ENCODE measurements around the gene FHAD1. TPM values are rescaled to one million over a fixed set of nuclear protein-coding genes. Genes with fewer than 3 reads are reported as not detected.

Gene FHAD1
- total RNA-seq, 1 experiment from 2014 or later = 0.83 TPM

- Histone ChIP-seq H3K4me3 (ENCODE audit: insufficient read depth, low read depth, low read length) (no peak overlapping the region), H3K36me3 (replicated peaks; ENCODE audit: control insufficient read depth, insufficient read depth, low read length) (no peaks in the 10 kb centered on the region), H3K27me3 (ENCODE audit: control insufficient read depth, insufficient read depth, low read length) (no peaks in the 10 kb centered on the region; the same call in 1 of the 2 replicates)
- no peak for DNase-seq
Observed at GRCh38 chr1:15349133-15349532, 102.1 kb downstream of the FHAD1 start.

DNA sequence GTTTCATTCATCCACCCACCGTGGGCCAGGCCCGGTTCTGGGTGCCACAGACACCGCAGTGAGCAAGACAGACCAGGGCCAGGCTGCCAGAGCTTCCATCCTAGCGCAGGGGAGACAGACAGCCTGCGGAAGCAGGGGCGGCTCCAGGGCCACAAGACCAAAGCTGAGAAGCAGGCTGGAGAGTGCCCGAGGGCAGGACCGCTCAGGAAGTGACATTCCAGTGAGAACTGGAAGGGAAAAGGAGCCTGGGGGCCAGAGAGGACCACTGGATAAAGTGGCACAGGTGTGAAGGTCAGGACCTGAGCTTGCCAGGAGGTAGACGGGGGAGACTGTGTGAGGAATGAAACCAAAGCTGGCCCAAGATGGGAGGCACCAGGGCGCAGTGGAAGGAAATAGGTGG is 103.1 kb downstream of the FHAD1 start:
- Histone ChIP-seq H3K27me3 (ENCODE audit: control insufficient read depth, insufficient read depth, low read length) (no peaks in the 10 kb centered on the region), H3K4me3 (ENCODE audit: insufficient read depth, low read depth, low read length) (no peak overlapping the region), H3K36me3 (replicated peaks; ENCODE audit: control insufficient read depth, insufficient read depth, low read length) (no peaks in the 10 kb centered on the region)
- DNase-seq = no peak

GRCh38 chr1:15350551-15351200 is 103.7 kb downstream of the FHAD1 start:
- H3K4me3 ChIP-seq (ENCODE audit: insufficient read depth, low read depth, low read length) = no peak overlapping the region
- H3K27me3 ChIP-seq (ENCODE audit: control insufficient read depth, insufficient read depth, low read length) = no peaks in the 10 kb centered on the region
- no peaks in the 10 kb centered on the region for H3K36me3 ChIP-seq (replicated peaks; ENCODE audit: control insufficient read depth, insufficient read depth, low read length)
- no peak for DNase-seq

GRCh38 chr1:15351310-15351709 is 104.3 kb downstream of the FHAD1 start:
- DNase-seq = no peak
- Histone ChIP-seq H3K27me3 (ENCODE audit: control insufficient read depth, insufficient read depth, low read length) (no peaks in the 10 kb centered on the region), H3K36me3 (replicated peaks; ENCODE audit: control insufficient read depth, insufficient read depth, low read length) (no peaks in the 10 kb centered on the region), H3K4me3 (ENCODE audit: insufficient read depth, low read depth, low read length) (no peak overlapping the region)

- Histone ChIP-seq H3K36me3 (replicated peaks; ENCODE audit: control insufficient read depth, insufficient read depth, low read length) (no peaks in the 10 kb centered on the region), H3K27me3 (ENCODE audit: control insufficient read depth, insufficient read depth, low read length) (no peaks in the 10 kb centered on the region), H3K4me3 (ENCODE audit: insufficient read depth, low read depth, low read length) (no peak overlapping the region)
- DNase-seq = no peak
Observed at GRCh38 chr1:15352128-15352957, 105.3 kb downstream of the FHAD1 start.

- DNase-seq = no peak
- H3K27me3 ChIP-seq (ENCODE audit: control insufficient read depth, insufficient read depth, low read length) = no peaks in the 10 kb centered on the region
- H3K4me3 ChIP-seq (ENCODE audit: insufficient read depth, low read depth, low read length) = no peak overlapping the region
- no peaks in the 10 kb centered on the region for H3K36me3 ChIP-seq (replicated peaks; ENCODE audit: control insufficient read depth, insufficient read depth, low read length)
Observed at GRCh38 chr1:15353839-15354579, 107.0 kb downstream of the FHAD1 start.

- H3K36me3 ChIP-seq (replicated peaks; ENCODE audit: control insufficient read depth, insufficient read depth, low read length) = no peaks in the 10 kb centered on the region
- no peak for DNase-seq
Observed at GRCh38 chr1:15354580-15354965, 107.5 kb downstream of the FHAD1 start.

GRCh38 chr1:15355968-15356625 is 109.1 kb downstream of the FHAD1 start:
- no peak for DNase-seq
- no peak overlapping the region for H3K4me3 ChIP-seq (ENCODE audit: insufficient read depth, low read depth, low read length)
- no peaks in the 10 kb centered on the region for H3K36me3 ChIP-seq (replicated peaks; ENCODE audit: control insufficient read depth, insufficient read depth, low read length)
- no peaks in the 10 kb centered on the region for H3K27me3 ChIP-seq (ENCODE audit: control insufficient read depth, insufficient read depth, low read length)

More at GRCh38 chr1:15354580-15354965, 107.5 kb downstream of the FHAD1 start:
- Histone ChIP-seq H3K27me3 (ENCODE audit: control insufficient read depth, insufficient read depth, low read length) (no peaks in the 10 kb centered on the region), H3K4me3 (ENCODE audit: insufficient read depth, low read depth, low read length) (no peak overlapping the region)

GRCh38 chr1:15357612-15358207 is 110.7 kb downstream of the FHAD1 start:
- Histone ChIP-seq H3K36me3 (replicated peaks; ENCODE audit: control insufficient read depth, insufficient read depth, low read length) (no peaks in the 10 kb centered on the region), H3K27me3 (ENCODE audit: control insufficient read depth, insufficient read depth, low read length) (no peaks in the 10 kb centered on the region; the same call in 1 of the 2 replicates), H3K4me3 (ENCODE audit: insufficient read depth, low read depth, low read length) (no peak overlapping the region)
- DNase-seq = no peak

DNA sequence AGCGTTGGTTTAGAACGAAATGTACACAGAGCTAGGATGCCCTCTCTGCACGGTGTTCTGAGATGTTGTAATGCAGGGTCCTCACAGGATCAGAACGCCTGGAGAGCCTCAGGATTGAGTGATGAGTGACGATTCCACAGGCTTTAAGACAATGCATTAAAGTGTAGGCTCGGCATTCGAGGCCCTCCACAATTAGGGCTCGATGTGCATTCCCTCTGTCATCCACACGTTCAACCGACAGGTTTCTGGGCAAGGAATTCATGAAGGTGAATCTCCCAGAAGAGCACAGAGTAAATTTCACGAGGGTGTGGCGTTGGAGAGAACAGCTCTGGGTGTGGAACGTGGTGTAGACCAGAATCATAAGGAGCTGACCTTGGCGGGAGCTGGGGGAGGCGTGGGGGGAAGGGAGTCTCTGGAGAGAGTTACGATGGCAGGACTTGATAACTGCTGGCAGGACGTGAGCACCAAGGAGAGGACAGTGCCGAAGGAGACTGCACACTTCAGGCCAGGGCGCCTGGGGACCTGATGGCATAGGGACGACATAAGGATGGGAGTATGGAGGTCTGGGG is 111.6 kb downstream of the FHAD1 start:
- no peak for DNase-seq
- H3K27me3 ChIP-seq (ENCODE audit: control insufficient read depth, insufficient read depth, low read length) = no peaks in the 10 kb centered on the region; the same call in 1 of the 2 replicates
- H3K4me3 ChIP-seq (ENCODE audit: insufficient read depth, low read depth, low read length) = no peak overlapping the region
- H3K36me3 ChIP-seq (replicated peaks; ENCODE audit: control insufficient read depth, insufficient read depth, low read length) = no peaks in the 10 kb centered on the region

DNA sequence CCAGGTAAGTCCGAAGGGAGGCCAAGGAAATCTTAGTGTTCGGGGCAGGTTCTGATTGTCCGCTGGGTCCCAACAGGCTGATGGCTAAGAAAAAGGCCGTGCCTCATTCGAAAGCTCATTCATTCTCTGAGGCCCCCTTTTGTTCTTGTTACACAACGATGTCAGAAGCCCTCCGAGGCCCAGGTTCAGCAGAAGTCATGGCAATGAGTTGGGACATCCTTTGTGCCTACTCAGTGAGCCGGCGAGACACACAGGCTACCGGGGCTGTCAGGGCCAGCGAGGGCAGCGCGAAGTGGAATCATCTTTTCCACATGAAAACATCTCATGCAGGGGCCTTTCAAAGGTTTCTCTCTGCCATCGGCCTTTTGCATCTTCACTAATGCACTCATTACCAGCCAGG is 113.7 kb downstream of the FHAD1 start:
- H3K36me3 ChIP-seq (replicated peaks; ENCODE audit: control insufficient read depth, insufficient read depth, low read length) = no peaks in the 10 kb centered on the region
- no peak overlapping the region for H3K4me3 ChIP-seq (ENCODE audit: insufficient read depth, low read depth, low read length)
- DNase-seq = no peak

DNA sequence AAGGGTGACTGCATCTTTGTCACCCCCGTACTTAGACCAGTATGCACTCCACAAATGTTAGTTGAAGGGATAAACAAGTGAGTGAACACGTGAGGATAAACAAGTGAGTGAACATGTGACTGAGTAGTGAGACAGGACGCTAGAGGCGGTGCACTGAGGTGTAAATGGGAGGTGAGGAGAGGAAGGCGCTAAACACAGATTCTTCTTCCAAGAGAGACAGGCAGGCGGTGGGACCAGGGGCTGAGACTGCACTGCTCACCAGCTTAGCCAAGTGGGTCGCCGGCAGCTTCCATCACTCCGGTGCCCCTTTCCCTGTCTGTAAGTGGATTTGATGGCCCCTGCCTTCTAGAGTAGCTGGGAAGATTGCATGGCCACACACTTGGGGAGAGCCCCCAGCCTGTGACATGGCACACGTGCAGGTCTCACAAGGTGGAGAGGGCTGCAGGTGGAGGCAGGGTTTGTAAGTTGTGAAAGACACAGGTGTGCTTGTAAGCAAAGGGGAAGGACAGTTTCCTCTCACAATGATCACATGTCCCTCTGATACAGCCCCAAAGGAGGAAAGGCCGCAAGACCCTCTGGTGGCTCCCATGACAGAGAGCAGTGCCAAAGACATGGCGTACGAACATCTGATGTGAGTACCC is 115.2 kb downstream of the FHAD1 start:
- H3K27me3 ChIP-seq (ENCODE audit: control insufficient read depth, insufficient read depth, low read length) = no peaks in the 10 kb centered on the region; the same call in 1 of the 2 replicates
- no peak for DNase-seq

More for the DNA sequence above, 113.7 kb downstream of the FHAD1 start:
- no peaks in the 10 kb centered on the region; the same call in 1 of the 2 replicates for H3K27me3 ChIP-seq (ENCODE audit: control insufficient read depth, insufficient read depth, low read length)

GRCh38 chr1:15362737-15363128 is 115.7 kb downstream of the FHAD1 start:
- Histone ChIP-seq H3K36me3 (replicated peaks; ENCODE audit: control insufficient read depth, insufficient read depth, low read length) (no peaks in the 10 kb centered on the region), H3K4me3 (ENCODE audit: insufficient read depth, low read depth, low read length) (no peak overlapping the region), H3K27me3 (ENCODE audit: control insufficient read depth, insufficient read depth, low read length) (no peaks in the 10 kb centered on the region; the same call in 1 of the 2 replicates)
- DNase-seq = no peak

More for the DNA sequence above, 115.2 kb downstream of the FHAD1 start:
- no peak overlapping the region for H3K4me3 ChIP-seq (ENCODE audit: insufficient read depth, low read depth, low read length)
- no peaks in the 10 kb centered on the region for H3K36me3 ChIP-seq (replicated peaks; ENCODE audit: control insufficient read depth, insufficient read depth, low read length)

Measured in H7 (cell line).